ENCODE measurements around the gene LPO. TPM values are rescaled to one million over a fixed set of nuclear protein-coding genes. Genes with fewer than 3 reads are reported as not detected.
A peak's percentile ranks its signal among the peaks of the same experiment; 100 is the strongest.

Gene LPO
- total RNA-seq, 1 experiment from 2014 or later: not detected

GRCh38 chr17:58200024-58200633 is 38.3 kb upstream of the LPO start:
- peaks cover 5% of the 10 kb centered on the region; the same call in 1 of the 2 replicates for H3K27me3 ChIP-seq (ENCODE audit: low read length)
- DNase-seq (peak; percentile 78), ATAC-seq (peak; percentile 87)
- no peaks in the 10 kb centered on the region for H3K9me2 ChIP-seq (replicated peaks; ENCODE audit: low read length)
- H3K27ac ChIP-seq (ENCODE audit: low read length): no peak overlapping the region
- H3K9me3 ChIP-seq (ENCODE audit: low read length): no peaks in the 10 kb centered on the region
- no peak overlapping the region for H3K4me2 ChIP-seq (ENCODE audit: low read length)
- H3K9ac ChIP-seq (ENCODE audit: low read length): no peak overlapping the region
- intact Hi-C loops (cut with micrococcal nuclease): no loop called here
- ChIA-PET CTCF (interaction anchor here (0.7 to 0.9 kb wide), 3 partner anchors 12 to 24 kb away, joined by 3 to 5 read pairs (median 3); no protein-coding TSS in a partner anchor), POLR2A (ENCODE audit: unreplicated experiment) (no interaction called here)
- no peaks in the 10 kb centered on the region for H3K79me2 ChIP-seq (ENCODE audit: low read length)
- BruUV-seq (replicated peaks): no TSS peak
- H3K36me3 ChIP-seq (ENCODE audit: low read depth, low read length): no peaks in the 10 kb centered on the region
- no peaks in the 10 kb centered on the region for H4K20me1 ChIP-seq (ENCODE audit: low read length)
- H2AFZ ChIP-seq (ENCODE audit: low read length): no peak overlapping the region
- no peaks in the 10 kb centered on the region for H3K4me1 ChIP-seq (ENCODE audit: insufficient read depth, low read length)
- H3K4me3 ChIP-seq (ENCODE audit: low read length): no peak overlapping the region
- H3F3A ChIP-seq (ENCODE audit: low read length, unreplicated experiment): no peaks in the 10 kb centered on the region
- peak; percentile 85 for TF ChIP-seq CTCF (conservative IDR thresholded peaks at IDR 0.05; ENCODE audit: low read depth, low read length)
- no peak for TF ChIP-seq EZH2 (IDR thresholded peaks at IDR 0.05; ENCODE audit: low read length, unreplicated experiment)

DNA sequence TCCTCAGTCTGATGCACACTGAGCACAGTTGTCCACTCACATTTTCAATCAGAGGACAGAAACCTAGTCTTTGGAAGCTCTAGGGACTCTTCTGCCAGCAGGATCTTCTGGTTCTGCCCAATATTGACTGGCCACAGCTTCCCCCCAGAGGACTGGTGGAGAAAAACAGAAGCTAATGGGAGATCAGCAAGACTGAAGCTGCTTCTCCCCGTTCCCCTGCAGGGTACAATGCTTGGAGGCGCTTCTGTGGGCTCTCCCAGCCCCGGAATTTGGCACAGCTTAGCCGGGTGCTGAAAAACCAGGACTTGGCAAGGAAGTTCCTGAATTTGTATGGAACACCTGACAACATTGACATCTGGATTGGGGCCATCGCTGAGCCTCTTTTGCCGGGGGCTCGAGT is 35.5 kb upstream of the LPO start:
- no peak overlapping the region for H3K9ac ChIP-seq (ENCODE audit: low read length)
- no peaks in the 10 kb centered on the region for H3F3A ChIP-seq (ENCODE audit: low read length, unreplicated experiment)
- no TSS peak for BruUV-seq (replicated peaks)
- ChIA-PET CTCF (no interaction called here), POLR2A (ENCODE audit: unreplicated experiment) (no interaction called here)
- no peaks in the 10 kb centered on the region for H4K20me1 ChIP-seq (ENCODE audit: low read length)
- peaks cover 5% of the 10 kb centered on the region; the same call in 1 of the 2 replicates for H3K27me3 ChIP-seq (ENCODE audit: low read length)
- H3K4me1 ChIP-seq (ENCODE audit: insufficient read depth, low read length): no peaks in the 10 kb centered on the region
- DNase-seq (no peak), ATAC-seq (no peak)
- no peak overlapping the region for H3K27ac ChIP-seq (ENCODE audit: low read length)
- peaks cover 3% of the 10 kb centered on the region; the same call in 1 of the 2 replicates for H3K36me3 ChIP-seq (ENCODE audit: low read depth, low read length)
- H3K9me3 ChIP-seq (ENCODE audit: low read length): no peaks in the 10 kb centered on the region
- intact Hi-C loops (cut with micrococcal nuclease): no loop called here
- H2AFZ ChIP-seq (ENCODE audit: low read length): no peak overlapping the region
- TF ChIP-seq CTCF (conservative IDR thresholded peaks at IDR 0.05; ENCODE audit: low read depth, low read length) (no peak), EZH2 (IDR thresholded peaks at IDR 0.05; ENCODE audit: low read length, unreplicated experiment) (no peak), EZH2phosphoT487 (IDR thresholded peaks at IDR 0.05; ENCODE audit: borderline replicate concordance, low read length) (no peak)
- H3K4me2 ChIP-seq (ENCODE audit: low read length): no peak overlapping the region
- no peaks in the 10 kb centered on the region for H3K79me2 ChIP-seq (ENCODE audit: low read length)
- no peaks in the 10 kb centered on the region for H3K9me2 ChIP-seq (replicated peaks; ENCODE audit: low read length)
- no peak overlapping the region for H3K4me3 ChIP-seq (ENCODE audit: low read length)

DNA sequence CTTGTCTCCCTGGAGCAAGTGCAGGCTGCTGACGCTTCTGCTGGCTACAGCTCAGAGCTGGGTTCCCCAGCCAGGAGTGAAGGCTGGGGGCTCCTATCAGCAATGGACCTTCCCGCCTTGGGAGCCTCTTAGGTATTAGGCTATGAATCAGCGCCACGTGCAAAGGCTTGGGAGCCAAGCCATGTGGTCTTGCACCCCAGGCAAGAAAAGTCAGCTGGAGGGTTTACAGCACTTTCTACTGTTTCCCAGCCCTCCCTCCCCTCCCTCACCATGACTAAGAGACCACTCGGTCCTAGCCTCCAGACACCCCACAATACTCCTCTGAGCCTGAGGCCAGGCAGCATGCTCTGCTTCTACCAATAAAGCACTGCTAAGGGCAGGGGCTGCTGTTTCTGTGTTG is 33.6 kb upstream of the LPO start:
- no peak overlapping the region for H3K9ac ChIP-seq (ENCODE audit: low read length)
- no peak overlapping the region for H3K4me2 ChIP-seq (ENCODE audit: low read length)
- no peaks in the 10 kb centered on the region for H3F3A ChIP-seq (ENCODE audit: low read length, unreplicated experiment)
- ATAC-seq (no peak), DNase-seq (no peak)
- no peaks in the 10 kb centered on the region for H3K4me1 ChIP-seq (ENCODE audit: insufficient read depth, low read length)
- H3K36me3 ChIP-seq (ENCODE audit: low read depth, low read length): peaks cover 7% of the 10 kb centered on the region
- TF ChIP-seq CTCF (conservative IDR thresholded peaks at IDR 0.05; ENCODE audit: low read depth, low read length): no peak
- no peak for TF ChIP-seq EZH2 (IDR thresholded peaks at IDR 0.05; ENCODE audit: low read length, unreplicated experiment)
- TF ChIP-seq EZH2phosphoT487 (IDR thresholded peaks at IDR 0.05; ENCODE audit: borderline replicate concordance, low read length): no peak
- intact Hi-C loops (cut with micrococcal nuclease): no loop called here
- H4K20me1 ChIP-seq (ENCODE audit: low read length): no peaks in the 10 kb centered on the region
- H2AFZ ChIP-seq (ENCODE audit: low read length): no peak overlapping the region
- ChIA-PET CTCF (interaction anchor here (1.2 kb wide), 1 partner anchor 32 kb away, joined by 3 read pairs; no protein-coding TSS in a partner anchor), POLR2A (ENCODE audit: unreplicated experiment) (interaction anchor here (0.6 kb wide), 1 partner anchor 122 kb away, joined by 16 read pairs; no protein-coding TSS in a partner anchor)
- H3K9me2 ChIP-seq (replicated peaks; ENCODE audit: low read length): no peaks in the 10 kb centered on the region
- H3K79me2 ChIP-seq (ENCODE audit: low read length): no peaks in the 10 kb centered on the region
- BruUV-seq (replicated peaks): no TSS peak
- no peak overlapping the region for H3K27ac ChIP-seq (ENCODE audit: low read length)
- H3K4me3 ChIP-seq (ENCODE audit: low read length): no peak overlapping the region
- no peaks in the 10 kb centered on the region for H3K9me3 ChIP-seq (ENCODE audit: low read length)
- no peaks in the 10 kb centered on the region for H3K27me3 ChIP-seq (ENCODE audit: low read length)

All from PC-3 (cell line).